IPS DF 4.7 (cell line): ENCODE results near the gene CFL1.
"Not testable (repeated sequence)": the region's sequence is repeated elsewhere in the genome, so short reads cannot be mapped to it uniquely, and the experiment has no call there.

Experiments
- DNase-seq: peaks from one replicate; pipeline ENCODE4 v3.0.0-alpha.2; 2013; ENCODE audit warnings: low spot score; ENCODE audit errors: extremely low read depth

The CFL1 gene

DNA sequence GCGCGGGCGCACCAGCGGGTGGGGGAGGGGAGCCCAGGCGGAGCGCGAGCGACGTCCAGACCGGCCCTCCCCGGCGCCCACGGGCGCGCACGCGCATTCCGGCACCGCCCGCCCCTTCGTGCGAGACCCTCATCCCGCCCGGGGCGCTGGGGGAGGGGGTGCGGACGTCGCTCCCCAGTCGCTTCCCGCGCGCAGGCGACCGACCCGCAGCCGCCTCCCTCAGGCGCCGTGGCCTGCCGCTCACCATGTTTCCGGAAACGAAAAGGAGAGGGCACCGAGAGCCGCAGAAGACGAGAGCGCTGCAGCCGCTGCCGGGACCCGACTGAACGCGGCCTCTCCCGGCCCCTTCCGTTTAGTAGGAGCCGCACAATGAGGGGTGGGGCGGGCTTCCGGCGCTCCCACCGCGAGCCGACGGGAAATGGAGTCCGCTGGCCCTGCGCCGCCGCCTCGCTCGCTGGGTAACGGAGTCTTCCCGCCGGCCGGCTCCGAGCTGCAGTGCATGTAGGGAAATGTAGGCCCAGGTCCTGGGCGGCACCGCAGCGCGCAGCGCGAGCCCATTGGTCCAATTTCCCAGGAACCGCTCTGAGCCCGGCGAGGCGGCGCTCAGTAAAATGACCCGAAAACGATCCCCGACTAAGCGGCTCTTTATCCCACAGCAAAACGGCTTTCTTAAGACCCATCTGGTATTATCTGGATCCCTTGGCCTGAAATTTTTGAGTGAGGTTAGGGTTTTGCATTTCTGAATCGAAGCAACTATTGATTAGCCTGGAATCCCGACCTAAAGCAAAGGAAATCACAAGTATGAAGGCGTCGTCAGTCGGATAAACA, at the start of gene CFL1:
TSS of gene CFL1 (minus strand) at position 328 of the 828 bp plus-strand sequence. CDS start at position 247, 81 bp downstream.
- no peak for DNase-seq

GRCh38 chr11:65906602-65907001, 48.6 kb upstream of the CFL1 start:
- DNase-seq, result no peak

GRCh38 chr11:65903715-65904114, 45.7 kb upstream of the CFL1 start:
- no peak for DNase-seq

GRCh38 chr11:65903068-65903481, 45.1 kb upstream of the CFL1 start:
- DNase-seq, result no peak

- DNase-seq, result no peak
Measured at GRCh38 chr11:65900899-65901180, 42.9 kb upstream of the CFL1 start.

DNA sequence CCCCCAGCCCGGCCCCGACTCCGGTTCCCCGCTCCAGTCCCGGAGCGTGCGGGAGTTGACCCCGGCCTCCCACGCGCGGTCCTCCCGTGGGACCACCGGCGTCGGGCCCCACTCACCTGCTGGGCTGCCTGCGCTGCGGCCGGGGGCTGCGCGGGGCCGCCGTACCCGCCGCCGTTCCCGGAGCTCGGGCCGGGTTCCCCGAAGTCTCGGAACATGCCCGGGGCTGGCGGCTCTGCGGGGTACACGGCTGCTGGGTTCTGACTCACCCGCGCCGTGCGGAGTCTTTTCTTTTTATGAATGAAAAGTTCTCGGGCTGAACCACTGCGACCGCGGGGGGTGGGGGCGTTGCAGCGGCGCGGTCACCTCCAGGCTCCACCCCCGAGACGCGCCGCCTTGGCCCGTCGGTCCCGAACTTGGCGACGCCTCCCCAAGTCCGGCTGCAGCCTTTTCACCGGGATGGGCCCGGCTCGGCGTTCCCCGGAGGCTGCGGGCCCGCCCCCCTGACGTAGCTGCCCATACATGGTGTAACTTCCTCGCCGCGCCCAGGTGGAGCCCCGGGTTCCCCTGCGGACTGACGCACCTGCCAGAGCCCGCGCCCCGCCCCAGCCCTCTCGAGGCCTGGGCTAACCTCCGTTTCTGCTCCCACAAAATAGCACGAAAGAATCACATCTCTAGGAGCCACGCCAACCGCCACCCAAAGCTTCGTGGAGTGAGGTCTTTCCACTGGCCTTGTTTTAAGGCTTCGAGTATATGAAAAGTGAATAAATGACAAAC, 42.3 kb upstream of the CFL1 start, which contains the start of gene FOSL1:
TSS of gene FOSL1 (minus strand) at position 264 of the 774 bp plus-strand sequence. CDS start at position 215, 49 bp downstream.
- DNase-seq, result no peak

DNA sequence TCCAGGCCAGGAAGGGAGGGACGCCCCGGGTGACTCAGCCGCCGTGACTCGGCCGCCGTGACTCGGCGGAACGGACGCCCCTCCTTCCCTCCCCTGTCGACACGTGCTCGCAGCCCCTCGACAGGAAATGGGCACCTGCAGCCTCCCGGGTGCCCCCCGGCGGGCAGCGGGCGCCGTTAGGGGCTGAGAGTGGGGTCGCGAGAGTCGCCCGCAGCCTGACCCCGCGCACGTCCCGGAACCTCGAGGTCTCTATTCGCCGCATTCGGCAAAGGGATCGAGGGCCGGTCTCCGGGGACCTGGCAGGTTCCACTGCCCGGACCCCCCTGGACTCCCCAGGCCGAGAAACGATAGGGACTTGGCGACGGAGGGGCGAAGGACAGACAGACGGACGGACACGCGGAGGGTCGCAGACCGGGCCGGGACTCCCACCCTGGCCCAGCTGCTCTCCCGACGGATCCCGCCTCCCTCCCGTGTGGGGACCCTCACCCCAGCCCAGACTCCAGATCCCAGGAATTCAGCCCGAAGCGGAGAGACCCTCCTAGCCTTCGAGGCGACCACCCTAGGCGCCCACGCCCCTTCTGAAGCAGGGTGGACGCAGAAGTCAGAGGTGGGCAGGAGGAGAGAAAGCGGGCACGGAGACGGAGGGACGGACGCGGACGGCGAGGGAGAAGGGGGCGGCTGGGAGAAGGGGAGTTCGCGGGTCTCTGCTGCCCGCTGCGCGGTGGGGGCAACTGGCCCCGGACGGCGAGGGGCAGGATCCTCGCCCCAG, 41.6 kb upstream of the CFL1 start:
- no peak for DNase-seq

DNA sequence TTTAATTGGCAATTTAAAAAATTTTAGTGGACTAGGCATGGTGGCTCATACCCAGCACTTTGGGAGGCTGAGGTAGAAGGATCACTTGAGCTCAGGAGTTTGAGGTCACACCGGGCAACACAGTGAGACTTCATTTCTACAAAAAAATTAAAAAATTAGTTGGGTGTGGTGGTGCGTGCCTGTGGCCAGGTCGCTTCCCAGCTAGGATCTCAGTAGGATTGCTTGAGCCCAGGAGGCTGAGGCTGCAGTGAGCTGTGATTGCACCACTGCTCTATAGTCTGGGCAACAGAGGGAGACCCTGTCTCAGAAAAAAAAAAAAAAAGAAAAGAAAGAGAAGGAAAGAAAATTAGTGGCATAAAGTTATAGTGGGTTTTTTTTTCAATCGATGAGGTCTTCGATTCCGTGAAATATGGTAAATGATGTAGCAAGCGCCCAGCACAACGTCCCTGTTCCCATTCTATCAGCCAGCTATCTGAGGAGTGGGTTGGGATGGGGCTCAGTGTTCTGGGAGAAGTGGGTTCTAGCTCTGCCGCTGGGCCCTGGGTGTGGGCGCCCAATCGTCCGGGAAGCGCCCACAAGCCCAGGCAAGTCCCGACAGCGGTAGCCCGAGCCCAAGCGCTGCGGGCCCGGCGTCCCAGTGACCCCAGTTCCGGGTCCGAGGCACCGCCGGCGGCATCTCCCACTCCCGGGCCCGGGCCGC, 40.8 kb upstream of the CFL1 start:
- DNase-seq, result no peak

- DNase-seq, result no peak
Measured at GRCh38 chr11:65897020-65897471, 39.1 kb upstream of the CFL1 start.

DNA sequence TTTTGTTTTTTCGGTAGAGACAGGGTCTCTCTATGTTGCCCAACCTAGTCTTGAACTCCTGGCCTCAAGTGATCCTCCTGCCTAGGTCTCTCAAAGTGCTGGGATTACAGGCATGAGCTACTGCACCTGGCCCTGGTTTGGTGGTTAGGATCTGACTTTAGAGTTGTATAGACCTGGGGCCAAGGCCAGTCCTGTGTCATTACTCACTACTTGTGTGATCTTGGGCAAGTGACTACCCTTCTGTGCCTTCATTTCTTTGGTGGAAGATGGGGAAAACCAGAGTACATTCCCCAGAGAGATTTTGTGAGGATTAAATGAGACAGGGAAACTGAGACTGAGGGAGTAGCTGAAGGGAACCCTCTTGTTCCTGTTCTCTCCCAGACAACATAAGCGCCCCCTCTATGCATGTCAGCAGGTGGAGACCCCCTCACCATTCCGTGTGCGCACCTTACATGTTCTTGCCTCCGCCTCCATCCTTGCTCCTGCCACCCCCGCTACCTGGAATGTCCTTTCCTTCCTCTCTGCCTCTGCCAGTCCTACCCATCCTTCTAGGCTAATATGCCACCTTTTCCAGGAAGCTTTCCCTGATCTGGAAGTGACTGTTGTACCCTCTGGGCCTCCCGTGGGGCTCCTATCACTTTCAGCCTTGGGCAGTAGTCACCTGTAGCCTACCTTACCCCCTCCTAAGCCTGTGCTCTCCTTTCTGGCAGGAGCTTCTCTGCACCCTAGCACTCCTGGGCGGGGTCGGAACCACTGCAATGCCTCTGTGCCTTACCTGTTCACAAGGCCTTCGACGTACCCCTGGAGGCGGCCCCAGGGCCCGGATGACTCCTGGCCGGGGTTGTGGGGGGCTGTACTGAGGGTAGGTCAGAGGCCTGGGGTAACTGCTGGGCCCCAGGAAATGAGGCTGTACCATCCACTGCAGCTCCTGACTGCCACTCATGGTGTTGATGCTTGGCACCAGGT, 38.3 kb upstream of the CFL1 start:
- no peak for DNase-seq

DNA sequence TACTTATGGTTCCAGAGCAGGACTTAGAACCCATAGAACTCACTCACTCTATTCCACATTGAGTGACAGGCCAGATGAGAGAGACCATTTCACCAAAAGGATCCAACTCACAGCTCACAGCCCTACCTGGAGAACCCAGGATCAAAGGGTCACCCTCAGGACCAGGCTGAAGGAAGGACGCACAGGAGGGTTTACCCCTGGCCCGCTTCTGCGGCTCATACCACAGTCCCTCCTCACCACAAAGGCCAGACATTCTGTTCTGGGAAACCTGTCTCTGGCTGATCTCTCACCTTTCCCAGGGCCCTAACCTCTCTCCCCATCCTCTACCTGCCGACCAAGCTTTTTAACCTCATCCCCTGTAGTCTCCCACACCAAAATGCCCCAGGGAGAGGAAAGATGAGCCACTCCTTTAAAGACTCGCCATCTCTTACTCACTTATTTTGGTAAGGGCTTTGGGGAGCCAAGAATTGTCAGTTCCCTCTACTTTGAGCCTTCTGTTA, 37.6 kb upstream of the CFL1 start:
- DNase-seq, result no peak

GRCh38 chr11:65894034-65894591, 36.1 kb upstream of the CFL1 start:
- no peak for DNase-seq

DNA sequence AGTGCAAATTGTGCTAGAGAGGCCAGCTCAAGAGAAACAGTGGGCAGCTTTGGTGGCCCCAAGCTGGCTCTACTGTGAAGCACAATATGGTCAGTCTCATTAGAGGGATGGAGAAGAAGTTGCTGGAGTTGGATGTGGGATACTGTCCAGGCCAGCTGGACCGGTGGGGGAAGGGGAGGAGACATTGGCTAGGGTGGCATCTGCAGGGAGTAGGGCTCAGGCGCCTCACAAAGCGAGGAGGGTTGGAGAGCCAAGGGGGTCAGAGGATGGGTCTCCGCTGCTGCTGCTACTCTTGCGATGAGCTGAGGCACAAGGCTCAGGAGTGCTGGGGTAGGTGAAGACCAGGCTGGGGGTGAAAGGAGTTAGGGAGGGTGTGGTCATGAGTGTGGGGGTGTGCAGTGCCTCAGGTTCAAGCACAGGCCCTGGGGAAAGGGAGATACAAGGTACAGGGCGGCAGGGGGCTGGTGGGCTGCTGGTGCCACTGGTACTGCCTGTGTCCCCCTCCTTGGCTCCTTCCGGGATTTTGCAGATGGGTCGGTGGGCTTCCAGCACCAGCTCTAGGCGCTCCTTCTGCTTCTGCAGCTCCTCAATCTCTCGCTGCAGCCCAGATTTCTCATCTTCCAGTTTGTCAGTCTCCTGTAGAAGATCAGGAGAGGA, 34.8 kb upstream of the CFL1 start:
- DNase-seq, result no peak

DNA sequence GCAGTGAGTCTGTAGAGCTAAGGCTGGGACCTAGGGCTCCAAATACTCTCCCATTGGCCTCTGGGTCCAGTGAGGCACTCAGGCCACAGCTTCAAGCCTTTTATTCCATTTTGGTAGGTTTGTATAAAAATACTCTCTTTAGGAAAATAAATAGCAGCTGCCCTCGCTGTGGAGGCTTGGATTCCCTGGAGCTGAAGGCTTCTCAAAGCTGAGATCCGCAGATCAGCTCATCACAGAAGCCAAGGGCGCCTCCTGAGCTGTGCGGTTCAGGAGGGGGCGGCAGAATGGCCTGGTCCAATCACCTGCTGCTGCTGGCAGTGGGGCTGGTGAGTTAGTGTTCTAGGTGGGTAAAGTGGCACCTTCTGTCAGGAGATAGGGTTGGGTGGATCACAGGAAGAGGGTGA, 34.2 kb upstream of the CFL1 start:
- DNase-seq, result not testable (repeated sequence)

- DNase-seq, result no peak
Measured at GRCh38 chr11:65891219-65892136, 33.5 kb upstream of the CFL1 start.

- no peak for DNase-seq
Measured at GRCh38 chr11:65890324-65891218, 32.6 kb upstream of the CFL1 start, which contains the start of gene CCDC85B. CCDC85B (plus strand) TSS chr11:65890673; CDS start chr11:65890784, 111 bp downstream.
